Measurements from ENCODE around the gene RAI1.
A peak's percentile ranks its signal among the peaks of the same experiment; 100 is the strongest.

RAI1 gene

GRCh38 chr17:17849845-17850373 is 168.7 kb downstream of the RAI1 start (continued):
- TF ChIP-seq, protein P1, sequence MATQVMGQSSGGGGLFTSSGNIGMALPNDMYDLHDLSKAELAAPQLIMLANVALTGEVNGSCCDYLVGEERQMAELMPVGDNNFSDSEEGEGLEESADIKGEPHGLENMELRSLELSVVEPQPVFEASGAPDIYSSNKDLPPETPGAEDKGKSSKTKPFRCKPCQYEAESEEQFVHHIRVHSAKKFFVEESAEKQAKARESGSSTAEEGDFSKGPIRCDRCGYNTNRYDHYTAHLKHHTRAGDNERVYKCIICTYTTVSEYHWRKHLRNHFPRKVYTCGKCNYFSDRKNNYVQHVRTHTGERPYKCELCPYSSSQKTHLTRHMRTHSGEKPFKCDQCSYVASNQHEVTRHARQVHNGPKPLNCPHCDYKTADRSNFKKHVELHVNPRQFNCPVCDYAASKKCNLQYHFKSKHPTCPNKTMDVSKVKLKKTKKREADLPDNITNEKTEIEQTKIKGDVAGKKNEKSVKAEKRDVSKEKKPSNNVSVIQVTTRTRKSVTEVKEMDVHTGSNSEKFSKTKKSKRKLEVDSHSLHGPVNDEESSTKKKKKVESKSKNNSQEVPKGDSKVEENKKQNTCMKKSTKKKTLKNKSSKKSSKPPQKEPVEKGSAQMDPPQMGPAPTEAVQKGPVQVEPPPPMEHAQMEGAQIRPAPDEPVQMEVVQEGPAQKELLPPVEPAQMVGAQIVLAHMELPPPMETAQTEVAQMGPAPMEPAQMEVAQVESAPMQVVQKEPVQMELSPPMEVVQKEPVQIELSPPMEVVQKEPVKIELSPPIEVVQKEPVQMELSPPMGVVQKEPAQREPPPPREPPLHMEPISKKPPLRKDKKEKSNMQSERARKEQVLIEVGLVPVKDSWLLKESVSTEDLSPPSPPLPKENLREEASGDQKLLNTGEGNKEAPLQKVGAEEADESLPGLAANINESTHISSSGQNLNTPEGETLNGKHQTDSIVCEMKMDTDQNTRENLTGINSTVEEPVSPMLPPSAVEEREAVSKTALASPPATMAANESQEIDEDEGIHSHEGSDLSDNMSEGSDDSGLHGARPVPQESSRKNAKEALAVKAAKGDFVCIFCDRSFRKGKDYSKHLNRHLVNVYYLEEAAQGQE (tag by site-specific recombination; IDR thresholded peaks at IDR 0.05), result no peak
- TF ChIP-seq ZSCAN30 (tag by site-specific recombination; IDR thresholded peaks at IDR 0.05) (no peak), ZNF433 (tag by site-specific recombination; IDR thresholded peaks at IDR 0.05; ENCODE audit: low read depth) (no peak), WT1 (tag by site-specific recombination; IDR thresholded peaks at IDR 0.05) (peak; percentile 29; the same call in 1 of the 2 replicates), ZNF23 (tag by site-specific recombination; IDR thresholded peaks at IDR 0.05; ENCODE audit: borderline replicate concordance) (no peak), ZIC2 (tag by site-specific recombination; IDR thresholded peaks at IDR 0.05) (peak; percentile 92), ZNF626 (tag by site-specific recombination; IDR thresholded peaks at IDR 0.05) (no peak), YY1 (tag by site-specific recombination; IDR thresholded peaks at IDR 0.05) (0 out of 2 replicates have a peak, but pooled peaks have one; percentile 11), ZNF701 (tag by site-specific recombination; IDR thresholded peaks at IDR 0.05) (no peak), FEZF1 (tag by site-specific recombination; IDR thresholded peaks at IDR 0.05) (no peak), ZNF621 (tag by site-specific recombination; IDR thresholded peaks at IDR 0.05) (no peak), ZFP3 (tag by site-specific recombination; IDR thresholded peaks at IDR 0.05; ENCODE audit: low read depth) (no peak), ZNF169 (tag by site-specific recombination; IDR thresholded peaks at IDR 0.05) (no peak), ZNF223 (tag by site-specific recombination; IDR thresholded peaks at IDR 0.05) (no peak), ZFP37 (tag by site-specific recombination; IDR thresholded peaks at IDR 0.05) (no peak), ZNF155 (tag by site-specific recombination; IDR thresholded peaks at IDR 0.05) (no peak), ZFP41 (tag by site-specific recombination; IDR thresholded peaks at IDR 0.05; ENCODE audit: borderline replicate concordance) (no peak), ZBTB48 (tag by site-specific recombination; IDR thresholded peaks at IDR 0.05) (no peak), ZNF146 (tag by site-specific recombination; IDR thresholded peaks at IDR 0.05) (no peak), ZBTB7A (tag by site-specific recombination; IDR thresholded peaks at IDR 0.05; ENCODE audit: low read depth) (no peak), ZSCAN23 (tag by site-specific recombination; IDR thresholded peaks at IDR 0.05) (no peak), MYNN (tag by site-specific recombination; IDR thresholded peaks at IDR 0.05; ENCODE audit: borderline replicate concordance) (no peak), ZNF426 (tag by site-specific recombination; IDR thresholded peaks at IDR 0.05) (no peak), ZNF354C (tag by site-specific recombination; IDR thresholded peaks at IDR 0.05; ENCODE audit: borderline replicate concordance, low read depth) (no peak)
- TF ChIP-seq, protein P2, sequence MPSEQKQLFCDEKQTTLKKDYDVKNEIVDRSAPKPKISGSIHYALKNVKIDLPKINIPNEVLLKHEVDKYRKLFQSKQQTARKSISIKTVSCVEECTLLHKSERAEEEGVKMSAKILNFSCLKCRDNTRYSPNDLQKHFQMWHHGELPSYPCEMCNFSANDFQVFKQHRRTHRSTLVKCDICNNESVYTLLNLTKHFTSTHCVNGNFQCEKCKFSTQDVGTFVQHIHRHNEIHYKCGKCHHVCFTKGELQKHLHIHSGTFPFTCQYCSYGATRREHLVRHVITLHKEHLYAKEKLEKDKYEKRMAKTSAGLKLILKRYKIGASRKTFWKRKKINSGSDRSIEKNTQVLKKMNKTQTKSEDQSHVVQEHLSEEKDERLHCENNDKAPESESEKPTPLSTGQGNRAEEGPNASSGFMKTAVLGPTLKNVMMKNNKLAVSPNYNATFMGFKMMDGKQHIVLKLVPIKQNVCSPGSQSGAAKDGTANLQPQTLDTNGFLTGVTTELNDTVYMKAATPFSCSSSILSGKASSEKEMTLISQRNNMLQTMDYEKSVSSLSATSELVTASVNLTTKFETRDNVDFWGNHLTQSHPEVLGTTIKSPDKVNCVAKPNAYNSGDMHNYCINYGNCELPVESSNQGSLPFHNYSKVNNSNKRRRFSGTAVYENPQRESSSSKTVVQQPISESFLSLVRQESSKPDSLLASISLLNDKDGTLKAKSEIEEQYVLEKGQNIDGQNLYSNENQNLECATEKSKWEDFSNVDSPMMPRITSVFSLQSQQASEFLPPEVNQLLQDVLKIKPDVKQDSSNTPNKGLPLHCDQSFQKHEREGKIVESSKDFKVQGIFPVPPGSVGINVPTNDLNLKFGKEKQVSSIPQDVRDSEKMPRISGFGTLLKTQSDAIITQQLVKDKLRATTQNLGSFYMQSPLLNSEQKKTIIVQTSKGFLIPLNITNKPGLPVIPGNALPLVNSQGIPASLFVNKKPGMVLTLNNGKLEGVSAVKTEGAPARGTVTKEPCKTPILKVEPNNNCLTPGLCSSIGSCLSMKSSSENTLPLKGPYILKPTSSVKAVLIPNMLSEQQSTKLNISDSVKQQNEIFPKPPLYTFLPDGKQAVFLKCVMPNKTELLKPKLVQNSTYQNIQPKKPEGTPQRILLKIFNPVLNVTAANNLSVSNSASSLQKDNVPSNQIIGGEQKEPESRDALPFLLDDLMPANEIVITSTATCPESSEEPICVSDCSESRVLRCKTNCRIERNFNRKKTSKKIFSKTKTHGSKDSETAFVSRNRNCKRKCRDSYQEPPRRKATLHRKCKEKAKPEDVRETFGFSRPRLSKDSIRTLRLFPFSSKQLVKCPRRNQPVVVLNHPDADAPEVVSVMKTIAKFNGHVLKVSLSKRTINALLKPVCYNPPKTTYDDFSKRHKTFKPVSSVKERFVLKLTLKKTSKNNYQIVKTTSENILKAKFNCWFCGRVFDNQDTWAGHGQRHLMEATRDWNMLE (tag by site-specific recombination; conservative IDR thresholded peaks at IDR 0.05; ENCODE audit: low read depth), result no peak
- TF ChIP-seq, protein P3, sequence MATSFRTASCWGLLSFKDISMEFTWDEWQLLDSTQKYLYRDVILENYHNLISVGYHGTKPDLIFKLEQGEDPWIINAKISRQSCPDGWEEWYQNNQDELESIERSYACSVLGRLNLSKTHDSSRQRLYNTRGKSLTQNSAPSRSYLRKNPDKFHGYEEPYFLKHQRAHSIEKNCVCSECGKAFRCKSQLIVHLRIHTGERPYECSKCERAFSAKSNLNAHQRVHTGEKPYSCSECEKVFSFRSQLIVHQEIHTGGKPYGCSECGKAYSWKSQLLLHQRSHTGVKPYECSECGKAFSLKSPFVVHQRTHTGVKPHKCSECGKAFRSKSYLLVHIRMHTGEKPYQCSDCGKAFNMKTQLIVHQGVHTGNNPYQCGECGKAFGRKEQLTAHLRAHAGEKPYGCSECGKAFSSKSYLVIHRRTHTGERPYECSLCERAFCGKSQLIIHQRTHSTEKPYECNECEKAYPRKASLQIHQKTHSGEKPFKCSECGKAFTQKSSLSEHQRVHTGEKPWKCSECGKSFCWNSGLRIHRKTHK (tag by site-specific recombination; IDR thresholded peaks at IDR 0.05), result no peak
- TF ChIP-seq, protein P4, sequence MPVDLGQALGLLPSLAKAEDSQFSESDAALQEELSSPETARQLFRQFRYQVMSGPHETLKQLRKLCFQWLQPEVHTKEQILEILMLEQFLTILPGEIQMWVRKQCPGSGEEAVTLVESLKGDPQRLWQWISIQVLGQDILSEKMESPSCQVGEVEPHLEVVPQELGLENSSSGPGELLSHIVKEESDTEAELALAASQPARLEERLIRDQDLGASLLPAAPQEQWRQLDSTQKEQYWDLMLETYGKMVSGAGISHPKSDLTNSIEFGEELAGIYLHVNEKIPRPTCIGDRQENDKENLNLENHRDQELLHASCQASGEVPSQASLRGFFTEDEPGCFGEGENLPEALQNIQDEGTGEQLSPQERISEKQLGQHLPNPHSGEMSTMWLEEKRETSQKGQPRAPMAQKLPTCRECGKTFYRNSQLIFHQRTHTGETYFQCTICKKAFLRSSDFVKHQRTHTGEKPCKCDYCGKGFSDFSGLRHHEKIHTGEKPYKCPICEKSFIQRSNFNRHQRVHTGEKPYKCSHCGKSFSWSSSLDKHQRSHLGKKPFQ (tag by site-specific recombination; IDR thresholded peaks at IDR 0.05), result no peak

Measured in HEK293 (cell line).